ENCODE results near the gene EPHB1.

EPHB1 gene

DNA sequence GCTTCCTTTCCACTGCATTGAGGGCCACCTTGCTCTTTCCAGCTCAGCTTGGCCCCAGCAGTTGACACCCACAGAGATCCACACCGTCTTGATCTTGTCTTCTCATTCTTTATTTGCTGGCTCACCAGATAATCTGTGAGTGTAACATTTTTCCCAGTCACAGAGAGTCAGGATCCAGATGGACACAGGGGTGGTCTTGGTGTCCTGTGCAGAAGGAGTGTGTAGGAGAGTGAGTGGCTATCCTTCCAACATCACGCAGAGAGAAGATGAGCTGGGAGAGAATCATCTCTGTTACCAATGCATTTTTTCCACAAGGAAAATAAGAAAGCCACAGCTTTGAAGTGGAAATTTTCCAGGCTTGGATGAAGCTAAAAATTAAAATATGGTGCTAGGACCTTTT lies 100.1 kb downstream of the EPHB1 start:
- in situ Hi-C loops (cut with HindIII; ENCODE audit: low sequenced_read_pairs): no loop called here
- no peak overlapping the region for H3K4me3 ChIP-seq (ENCODE audit: low read depth, low read length)
- no peak for DNase-seq (ENCODE audit: low read depth)
- TF ChIP-seq, protein P1, sequence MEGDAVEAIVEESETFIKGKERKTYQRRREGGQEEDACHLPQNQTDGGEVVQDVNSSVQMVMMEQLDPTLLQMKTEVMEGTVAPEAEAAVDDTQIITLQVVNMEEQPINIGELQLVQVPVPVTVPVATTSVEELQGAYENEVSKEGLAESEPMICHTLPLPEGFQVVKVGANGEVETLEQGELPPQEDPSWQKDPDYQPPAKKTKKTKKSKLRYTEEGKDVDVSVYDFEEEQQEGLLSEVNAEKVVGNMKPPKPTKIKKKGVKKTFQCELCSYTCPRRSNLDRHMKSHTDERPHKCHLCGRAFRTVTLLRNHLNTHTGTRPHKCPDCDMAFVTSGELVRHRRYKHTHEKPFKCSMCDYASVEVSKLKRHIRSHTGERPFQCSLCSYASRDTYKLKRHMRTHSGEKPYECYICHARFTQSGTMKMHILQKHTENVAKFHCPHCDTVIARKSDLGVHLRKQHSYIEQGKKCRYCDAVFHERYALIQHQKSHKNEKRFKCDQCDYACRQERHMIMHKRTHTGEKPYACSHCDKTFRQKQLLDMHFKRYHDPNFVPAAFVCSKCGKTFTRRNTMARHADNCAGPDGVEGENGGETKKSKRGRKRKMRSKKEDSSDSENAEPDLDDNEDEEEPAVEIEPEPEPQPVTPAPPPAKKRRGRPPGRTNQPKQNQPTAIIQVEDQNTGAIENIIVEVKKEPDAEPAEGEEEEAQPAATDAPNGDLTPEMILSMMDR (IDR thresholded peaks at IDR 0.05; ENCODE audit: low read depth, low read length, missing control alignments): no peak

- no peak overlapping the region for H3K4me3 ChIP-seq (ENCODE audit: low read depth, low read length)
- DNase-seq (ENCODE audit: low read depth): no peak
- in situ Hi-C loops (cut with HindIII; ENCODE audit: low sequenced_read_pairs): no loop called here
- TF ChIP-seq, protein P1 (IDR thresholded peaks at IDR 0.05; ENCODE audit: low read depth, low read length, missing control alignments): no peak
These were observed 101.1 kb downstream of the EPHB1 start for GRCh38 chr3:134896141-134896540.

DNA sequence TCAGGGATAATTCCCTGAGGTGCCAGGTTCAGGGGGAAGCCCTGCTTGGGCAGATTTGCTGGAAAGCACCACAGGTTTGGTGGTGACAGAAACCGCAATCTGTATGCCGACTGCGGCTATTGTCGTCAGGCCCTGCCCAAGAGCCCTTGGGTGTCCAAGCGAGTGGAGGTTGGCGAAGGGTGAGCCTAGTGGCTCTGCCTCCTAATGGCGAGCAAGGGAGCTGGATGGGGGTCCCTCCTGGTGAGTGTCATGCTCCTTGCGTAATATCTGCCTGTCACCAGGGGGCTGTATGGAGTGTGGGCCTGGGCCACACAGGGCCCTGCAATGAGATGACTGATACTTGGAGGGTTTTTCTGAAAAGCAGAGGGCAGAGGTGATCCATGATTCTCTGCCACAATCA lies 101.6 kb downstream of the EPHB1 start:
- TF ChIP-seq, protein P1 (IDR thresholded peaks at IDR 0.05; ENCODE audit: low read depth, low read length, missing control alignments): no peak
- no peak overlapping the region for H3K4me3 ChIP-seq (ENCODE audit: low read depth, low read length)
- no peak for DNase-seq (ENCODE audit: low read depth)
- in situ Hi-C loops (cut with HindIII; ENCODE audit: low sequenced_read_pairs): no loop called here

DNA sequence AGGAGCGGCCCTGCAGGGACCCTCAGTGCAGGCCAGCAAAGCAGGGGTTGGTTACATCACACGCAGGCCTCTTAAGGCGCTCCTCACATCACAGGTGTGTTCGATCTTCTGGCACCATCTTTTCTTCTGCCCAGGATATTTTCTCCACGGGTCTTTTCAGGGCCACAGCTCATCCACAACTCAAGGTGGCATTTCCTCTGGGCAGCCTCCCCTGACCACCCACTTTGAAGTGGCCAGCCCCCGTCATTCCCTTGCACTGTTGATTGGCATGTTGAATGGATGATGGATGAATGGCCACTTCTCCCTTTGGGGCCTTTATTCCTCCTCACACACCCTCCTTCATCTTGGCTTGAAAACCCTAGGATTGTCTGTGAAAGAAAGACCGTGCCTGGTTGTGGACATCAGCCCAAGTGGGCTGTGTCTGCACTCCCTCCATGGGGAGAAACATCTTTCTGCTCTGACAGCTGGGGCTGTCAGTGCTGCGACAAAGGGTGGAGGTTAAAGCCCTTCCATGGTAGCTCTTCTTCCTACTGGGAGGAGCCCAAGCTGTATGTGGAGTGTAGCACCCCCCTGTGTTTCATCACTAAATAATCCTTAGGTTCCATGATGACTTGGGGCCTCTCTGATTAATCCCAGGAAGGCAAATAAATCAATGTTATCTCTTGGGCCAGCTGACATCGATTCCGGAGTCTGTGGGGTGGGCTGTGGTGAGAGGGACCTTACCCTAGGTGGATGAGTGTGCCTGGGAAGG lies 102.5 kb downstream of the EPHB1 start:
- TF ChIP-seq, protein P1 (IDR thresholded peaks at IDR 0.05; ENCODE audit: low read depth, low read length, missing control alignments): no peak
- in situ Hi-C loops (cut with HindIII; ENCODE audit: low sequenced_read_pairs): no loop called here
- no peak for DNase-seq (ENCODE audit: low read depth)
- H3K4me3 ChIP-seq (ENCODE audit: low read depth, low read length): no peak overlapping the region

DNA sequence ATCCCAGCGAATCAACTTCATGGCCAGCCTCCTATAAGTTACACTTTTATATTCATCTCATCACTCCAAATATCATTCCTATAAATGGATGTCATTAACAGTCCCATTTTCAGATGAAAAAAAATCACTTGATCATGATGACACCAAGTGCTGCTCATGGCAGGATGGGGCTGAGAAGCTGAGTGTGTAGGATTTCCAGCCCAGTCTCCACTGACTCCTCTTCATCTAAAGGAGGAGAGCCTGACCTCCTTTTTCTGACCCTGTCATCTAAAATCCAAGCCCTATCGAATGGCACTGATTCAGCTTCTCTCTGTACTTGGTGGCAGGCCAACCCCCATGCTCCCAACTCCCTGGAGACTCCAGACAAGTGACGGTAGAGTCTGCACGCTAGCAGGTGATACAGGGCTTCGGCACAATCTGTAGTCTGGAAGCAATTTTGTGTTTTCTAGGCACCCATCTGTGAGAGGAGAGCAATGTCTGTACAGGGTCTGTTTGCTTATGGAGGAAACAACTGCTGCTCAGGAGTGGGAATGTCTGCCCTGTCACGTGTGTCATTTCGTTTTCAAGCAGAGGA lies 103.2 kb downstream of the EPHB1 start:
- DNase-seq (ENCODE audit: low read depth): no peak
- no peak overlapping the region for H3K4me3 ChIP-seq (ENCODE audit: low read depth, low read length)
- in situ Hi-C loops (cut with HindIII; ENCODE audit: low sequenced_read_pairs): no loop called here
- TF ChIP-seq, protein P1 (IDR thresholded peaks at IDR 0.05; ENCODE audit: low read depth, low read length, missing control alignments): no peak

GRCh38 chr3:134899786-134900185 lies 104.7 kb downstream of the EPHB1 start:
- TF ChIP-seq, protein P1 (IDR thresholded peaks at IDR 0.05; ENCODE audit: low read depth, low read length, missing control alignments): no peak
- no peak overlapping the region for H3K4me3 ChIP-seq (ENCODE audit: low read depth, low read length)
- in situ Hi-C loops (cut with HindIII; ENCODE audit: low sequenced_read_pairs): no loop called here
- DNase-seq (ENCODE audit: low read depth): no peak
